NCI-H2107 treated with DMSO at 0.1 percent for 48 hours (cell line): ENCODE measurements around the gene DCUN1D2.
"Not testable (repeated sequence)": the region's sequence is repeated elsewhere in the genome, so short reads cannot be mapped to it uniquely, and the experiment has no call there.

Experiments used
- DNase-seq: peaks from one replicate; lab custom pipeline; 2025; ENCODE audit not compliant: unreplicated experiment; lab: John Stamatoyannopoulos, UW

DCUN1D2 gene

DNA sequence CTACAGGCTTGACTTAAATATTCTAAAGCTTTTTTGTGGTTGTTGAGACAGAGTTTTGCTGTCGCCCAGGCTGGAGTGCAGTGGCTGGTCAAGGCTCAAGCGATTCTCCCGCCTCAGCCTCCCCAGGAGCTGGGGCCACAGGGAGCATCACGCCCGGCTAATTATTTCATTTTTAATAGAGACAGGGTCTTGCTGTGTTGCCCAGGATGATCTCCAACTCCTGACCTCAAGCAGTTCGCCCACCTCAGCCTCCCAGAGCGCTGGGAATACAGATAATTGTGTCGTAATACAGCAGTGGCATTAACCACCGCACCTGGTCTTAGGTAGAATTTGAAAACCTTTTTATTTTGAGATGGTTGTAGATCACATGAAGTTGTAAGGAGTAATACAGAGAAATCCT, 1.5 kb upstream of the DCUN1D2 start:
- no peak for DNase-seq

DNA sequence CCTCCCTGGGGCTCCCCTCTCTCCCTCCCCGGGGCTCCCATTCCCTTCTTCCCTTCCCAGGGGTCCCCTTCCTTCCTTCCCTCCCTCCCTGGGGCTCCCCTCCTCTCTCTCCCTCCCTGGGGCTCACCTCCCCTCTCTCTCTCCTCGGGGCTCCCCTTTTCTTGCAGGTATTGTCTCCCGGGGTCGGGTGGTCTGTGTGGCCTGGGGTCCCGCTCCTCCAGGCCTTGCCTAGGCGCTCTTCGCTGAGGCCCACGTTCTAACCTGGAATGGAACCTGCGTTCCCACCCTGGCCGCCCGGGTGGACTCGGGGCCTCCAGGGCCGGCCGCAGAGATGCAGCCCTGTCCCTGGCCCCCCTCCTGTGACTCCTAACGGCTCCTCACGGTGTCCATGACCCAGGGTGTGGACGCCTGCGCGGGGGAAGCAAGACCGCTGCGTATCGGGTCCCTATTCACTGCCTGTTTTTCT, 940 bp upstream of the DCUN1D2 start:
- DNase-seq = no peak

DNA sequence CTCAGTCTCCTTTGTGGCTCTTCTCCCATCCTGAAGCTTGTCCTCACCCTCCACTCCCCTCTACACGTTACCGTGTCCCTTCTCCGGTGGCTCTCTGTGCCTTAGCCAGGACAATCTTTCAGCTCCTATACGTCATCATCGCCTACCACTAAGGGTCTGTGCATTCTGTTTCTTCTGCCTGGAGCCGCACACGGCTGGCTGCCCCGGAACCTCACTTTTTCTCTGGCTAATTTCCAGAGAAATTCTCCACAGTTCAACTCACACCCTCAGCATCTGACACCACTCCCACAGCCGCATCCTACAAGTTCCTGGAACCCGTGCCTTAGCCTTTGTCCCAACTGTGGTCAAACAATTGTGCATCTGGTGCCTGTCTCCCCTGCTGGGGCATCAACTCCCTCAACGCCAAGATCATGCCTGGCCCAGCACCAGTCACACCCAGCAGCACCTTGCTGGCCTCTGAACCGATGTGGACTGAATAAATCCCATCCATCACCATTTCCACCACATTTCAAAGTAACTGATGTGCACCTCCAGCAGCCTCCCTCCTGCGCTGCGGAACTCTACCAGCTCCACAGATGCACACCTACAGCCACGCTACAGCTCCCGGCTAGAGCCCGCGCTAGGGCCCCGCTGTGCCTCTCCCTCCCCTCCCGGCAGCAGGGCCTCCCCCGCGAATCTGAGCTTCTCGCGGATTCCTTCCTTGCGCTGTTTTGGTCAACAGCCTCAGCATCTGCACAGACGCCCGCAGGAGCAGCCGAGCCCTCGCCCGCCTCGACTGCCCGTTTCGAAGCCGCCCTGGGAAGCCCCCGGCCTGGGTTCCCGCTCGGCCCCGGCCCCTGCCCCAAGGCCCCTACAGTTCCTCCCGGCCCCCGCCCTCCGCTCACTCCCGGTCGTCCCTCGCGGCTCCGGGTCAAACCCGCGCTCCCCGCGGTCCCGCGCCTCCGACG, 689 bp downstream of the DCUN1D2 start:
- no peak for DNase-seq

DNA sequence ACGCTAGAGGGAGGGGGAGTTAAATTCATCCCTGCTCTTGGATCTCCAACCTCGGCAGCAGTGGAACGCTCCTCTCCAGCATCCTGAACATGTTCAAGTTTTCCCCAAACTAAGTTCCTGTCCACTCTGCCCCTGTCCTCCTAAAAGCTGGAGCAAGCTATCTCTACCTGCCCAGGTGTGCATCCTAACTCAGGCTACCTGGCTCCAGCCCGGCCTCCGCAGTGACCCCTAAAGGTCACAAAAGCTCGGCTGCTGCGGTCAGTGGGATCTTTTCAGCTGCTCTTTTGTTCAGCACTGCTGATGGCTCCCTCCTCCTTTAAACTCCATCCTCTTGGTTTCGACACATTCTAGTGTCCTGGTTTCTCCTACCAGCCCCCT, 1.4 kb downstream of the DCUN1D2 start:
- DNase-seq = no peak

DNA sequence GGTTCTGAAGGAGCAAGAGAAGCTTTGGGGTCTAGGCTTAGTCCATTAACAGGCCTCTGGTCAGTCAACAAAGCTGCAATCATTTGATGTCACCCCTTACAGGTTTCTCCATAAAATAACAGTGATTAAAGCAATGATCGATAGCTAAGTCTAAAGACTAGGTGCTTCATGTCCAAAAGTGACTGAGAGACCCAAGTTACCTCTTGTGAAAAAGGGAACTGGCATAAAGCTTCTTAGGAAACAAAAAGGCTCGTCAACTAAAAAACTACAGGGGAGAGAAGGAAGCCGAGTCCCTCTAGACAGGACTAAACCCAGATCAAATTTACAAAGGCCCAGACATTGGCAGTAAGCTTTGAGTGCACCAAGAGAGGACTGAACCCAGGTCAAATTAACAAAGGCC, 2.2 kb downstream of the DCUN1D2 start:
- no peak for DNase-seq

DNA sequence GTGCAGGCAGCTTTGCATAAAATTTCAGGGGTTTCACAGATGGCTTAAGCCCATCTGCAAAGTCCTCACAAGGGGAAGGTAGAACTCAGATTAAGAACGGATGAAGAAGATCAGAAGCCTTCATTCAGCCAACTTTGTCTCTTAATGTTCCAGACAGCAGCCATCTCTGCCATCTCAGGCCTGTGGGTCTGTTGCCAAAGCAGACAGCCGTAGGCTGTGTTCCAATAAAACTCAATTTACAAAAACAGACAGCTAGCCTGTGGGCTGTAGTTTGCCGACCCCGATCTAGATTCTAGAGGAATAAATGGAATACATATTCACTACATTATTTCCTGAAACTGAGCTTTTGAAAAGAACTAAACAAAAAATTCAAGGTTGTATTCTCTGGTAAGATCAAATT, 3.8 kb downstream of the DCUN1D2 start:
- no peak for DNase-seq

DNA sequence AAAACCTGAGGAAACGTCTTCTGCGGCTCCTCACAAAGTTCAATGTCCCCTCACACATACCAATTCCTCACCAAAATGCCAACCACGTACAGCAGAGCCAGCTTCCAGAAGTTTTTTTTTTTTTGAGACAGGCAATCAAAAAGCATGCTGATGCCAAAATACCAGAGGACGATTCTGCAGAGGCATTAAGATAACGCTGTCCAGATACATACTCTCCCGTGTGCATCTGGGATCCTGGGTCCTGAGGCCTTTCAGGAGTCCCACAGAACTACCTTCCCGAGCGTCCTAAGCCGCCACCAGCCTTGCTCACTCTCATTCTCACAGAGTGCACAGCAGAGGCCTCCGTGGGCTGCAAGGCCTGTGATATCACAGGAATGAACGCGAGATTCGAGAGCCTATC, 5.0 kb downstream of the DCUN1D2 start:
- no peak for DNase-seq

DNA sequence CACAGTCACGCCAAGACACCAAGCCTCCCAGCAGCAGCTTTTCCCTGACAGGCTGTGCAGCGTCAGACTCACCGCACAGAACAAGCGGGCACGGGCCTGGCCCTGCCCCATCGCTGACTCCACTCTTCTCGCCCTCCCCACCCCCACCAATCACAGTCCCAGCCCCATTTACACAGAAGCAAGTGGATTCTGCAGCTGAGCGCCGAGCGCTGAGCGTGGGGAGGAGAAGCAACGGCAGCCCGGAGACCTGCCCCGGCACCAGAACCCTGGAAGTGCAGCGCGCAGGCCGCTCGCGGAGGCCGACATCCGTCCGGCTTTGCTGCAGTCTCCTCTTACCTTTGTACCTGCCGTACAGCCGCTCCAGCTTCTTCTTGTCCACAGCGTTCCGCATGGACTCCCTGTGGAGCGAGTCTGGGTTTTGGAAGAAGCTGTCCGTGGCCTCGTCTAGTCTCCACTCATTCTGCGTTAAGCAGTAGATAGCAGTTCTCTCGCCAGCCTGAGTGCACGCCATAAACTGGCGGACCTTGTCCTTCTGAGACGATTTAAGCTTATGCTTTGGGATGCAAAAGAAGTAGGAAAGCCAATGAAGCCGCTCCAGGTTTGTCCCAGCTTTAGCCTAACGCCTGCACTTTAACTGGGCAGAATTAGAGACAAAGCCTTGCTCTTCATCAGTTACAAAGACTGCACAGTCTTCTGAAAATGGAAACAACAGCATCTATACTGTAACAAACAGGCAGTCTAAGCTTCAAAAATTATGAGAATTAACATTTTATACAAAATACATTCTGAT, 6.8 kb downstream of the DCUN1D2 start:
- no peak for DNase-seq

DNA sequence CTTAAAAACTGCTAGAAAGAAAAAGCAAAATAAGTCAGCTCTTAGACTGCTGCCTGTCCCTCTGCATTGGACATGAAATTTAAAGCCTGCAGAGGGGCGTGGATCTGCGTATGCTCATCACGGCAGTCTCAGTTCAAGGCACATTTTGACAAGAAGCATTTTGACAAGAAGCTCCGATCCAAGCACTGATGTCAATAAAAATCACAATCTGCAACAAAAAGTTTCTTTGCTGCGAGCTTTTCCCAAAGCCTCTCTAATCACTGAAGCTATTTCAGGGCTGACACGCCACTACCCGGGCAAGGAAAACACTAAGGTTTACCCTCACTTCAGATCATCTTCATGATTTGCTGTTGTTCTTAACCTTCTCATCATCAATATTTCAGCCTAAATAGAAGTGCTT, 7.4 kb downstream of the DCUN1D2 start:
- no peak for DNase-seq

DNA sequence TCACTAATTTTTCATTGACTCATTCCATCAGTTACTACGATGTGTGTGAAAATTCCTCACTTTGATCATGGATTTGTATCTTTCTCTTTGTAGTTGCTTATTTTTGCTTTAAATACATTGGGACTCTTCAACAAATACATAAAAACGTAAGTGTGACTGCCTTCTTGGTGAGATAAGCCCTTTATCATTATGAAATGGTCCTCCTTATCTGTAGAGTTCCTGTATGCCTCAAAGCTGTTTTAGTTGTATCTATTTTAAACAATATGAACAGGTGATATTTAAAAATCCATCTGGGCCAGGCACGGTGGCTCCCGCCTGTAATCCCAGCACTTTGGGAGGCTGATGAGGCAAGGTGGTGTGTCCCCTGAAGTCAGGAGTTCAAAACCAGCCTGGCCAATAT, 11.3 kb downstream of the DCUN1D2 start:
- no peak for DNase-seq

DNA sequence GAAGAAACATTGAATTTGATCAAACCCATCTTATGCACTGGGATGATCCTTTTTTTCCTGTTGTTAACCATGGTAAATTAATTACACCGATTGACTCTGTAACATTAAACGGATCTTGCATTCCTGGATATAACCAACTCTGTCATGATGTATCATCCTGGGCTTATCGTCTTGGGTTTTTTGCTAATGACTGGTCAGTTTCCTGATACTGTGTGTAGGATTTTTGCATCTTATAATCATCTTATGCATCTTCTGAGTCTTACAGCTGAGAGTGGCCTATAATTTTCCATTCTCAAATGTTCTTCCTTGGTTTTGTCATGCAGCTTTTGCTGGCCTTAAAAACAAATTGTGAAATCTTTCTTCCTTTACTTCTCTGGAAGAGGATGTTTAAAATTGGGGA, 12.8 kb downstream of the DCUN1D2 start:
- DNase-seq = no peak

DNA sequence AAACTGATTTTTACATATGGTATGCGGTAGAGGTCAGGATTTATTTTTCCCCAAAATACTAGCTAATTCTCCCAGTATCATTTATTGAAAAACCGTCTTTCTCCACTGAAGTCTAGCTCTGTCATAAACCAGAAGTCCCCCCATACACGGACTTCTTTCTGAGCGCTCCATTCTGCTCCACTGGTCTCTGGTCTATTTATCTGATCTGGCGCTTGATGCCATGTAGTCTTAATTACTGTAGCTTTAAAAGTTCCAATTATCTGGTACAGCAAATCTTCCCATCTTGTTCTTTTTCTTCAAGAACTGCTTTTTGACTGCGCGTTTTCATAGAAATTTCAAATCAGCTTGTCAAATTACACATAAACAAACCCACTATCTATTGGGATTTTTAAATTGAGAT, 13.7 kb downstream of the DCUN1D2 start:
- DNase-seq = no peak

DNA sequence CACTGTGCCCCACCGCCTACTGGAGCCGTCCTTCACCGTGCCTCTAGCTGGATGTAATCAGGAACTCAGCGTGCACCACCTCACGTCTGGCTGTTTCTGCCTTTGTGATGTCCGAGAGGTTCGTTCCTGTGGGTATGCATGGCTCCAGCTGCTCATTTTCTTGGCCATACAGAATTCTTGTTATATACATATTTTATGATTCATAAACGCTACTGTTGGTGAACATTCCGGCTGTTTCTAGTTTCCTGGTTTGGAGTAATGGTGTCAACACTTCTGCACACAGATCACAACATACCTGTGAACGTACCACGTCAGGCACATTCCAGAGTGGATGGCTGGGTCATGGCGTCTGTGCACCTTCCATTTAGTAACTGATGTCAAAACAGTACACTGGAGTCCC, 14.6 kb downstream of the DCUN1D2 start:
- no peak for DNase-seq

DNA sequence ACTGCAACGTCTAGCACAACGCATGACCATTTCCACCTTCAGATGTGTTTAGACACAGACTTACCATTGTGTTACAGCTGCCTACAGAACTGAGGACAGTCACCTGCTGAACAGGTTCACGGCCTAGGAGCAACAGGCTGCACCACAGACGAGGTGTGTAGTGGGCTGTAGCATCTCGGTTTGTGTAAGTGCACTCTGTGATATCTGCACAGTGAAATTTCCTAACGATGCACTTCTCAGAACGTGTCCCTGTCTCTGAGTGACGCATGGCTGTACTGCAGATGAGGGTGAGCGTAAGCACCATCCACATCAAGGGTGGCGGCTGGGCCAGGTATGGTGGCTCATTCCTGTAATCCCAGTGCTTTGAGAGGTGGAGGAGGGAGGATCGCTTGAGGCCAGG, 15.2 kb downstream of the DCUN1D2 start:
- no peak for DNase-seq

DNA sequence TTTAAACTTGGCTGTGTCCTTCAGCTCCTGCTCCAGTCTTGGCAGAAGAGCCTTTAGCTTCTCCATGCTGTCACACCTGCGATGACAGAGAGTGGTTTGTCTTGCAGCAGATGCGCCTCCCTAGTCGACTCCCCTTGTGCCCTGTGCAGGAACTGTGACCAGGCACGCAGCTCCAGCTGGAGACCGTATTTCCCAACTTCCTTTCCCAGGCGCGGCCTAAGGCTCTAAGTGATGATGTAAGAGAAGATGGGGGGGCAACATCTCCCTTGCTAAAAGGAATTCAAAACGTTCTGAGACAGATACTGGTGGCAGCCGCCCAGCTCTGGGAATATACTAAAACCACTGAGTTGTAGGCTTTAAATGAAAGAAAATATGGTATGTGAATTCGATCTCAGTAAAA, 16.3 kb downstream of the DCUN1D2 start:
- DNase-seq = no peak

DNA sequence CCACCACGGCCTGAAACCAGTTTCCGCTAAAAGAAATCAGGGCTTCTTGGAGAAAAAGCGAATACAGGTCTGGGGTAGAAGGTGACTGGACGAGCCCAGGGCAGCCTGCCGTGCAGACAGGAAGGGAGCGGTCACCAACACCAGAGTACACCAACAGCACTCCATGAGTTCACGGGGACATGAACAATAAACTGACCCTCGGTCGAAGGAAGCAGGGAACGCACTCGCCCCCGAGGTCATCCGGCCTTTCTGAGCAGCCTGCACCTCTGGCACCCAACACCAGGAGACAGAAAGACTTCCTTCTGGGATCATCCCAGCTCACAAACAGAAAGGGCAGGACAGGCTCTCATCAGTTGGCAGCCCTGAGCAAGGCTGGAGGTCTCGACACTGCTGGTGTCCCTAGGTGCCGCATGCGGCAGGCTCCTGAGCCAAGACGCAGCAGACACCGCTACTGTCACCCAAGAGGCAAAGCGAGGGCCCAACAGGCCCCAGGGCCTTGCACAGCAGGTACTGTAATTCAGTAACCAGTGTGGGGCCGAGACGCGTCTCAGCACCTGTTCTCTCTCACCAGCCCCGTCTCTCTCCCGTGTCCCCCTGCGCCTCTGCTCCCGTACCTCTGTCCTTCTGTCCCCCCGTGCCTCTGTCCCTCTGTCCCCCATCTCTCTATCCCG, 18.0 kb downstream of the DCUN1D2 start:
- no peak for DNase-seq

DNA sequence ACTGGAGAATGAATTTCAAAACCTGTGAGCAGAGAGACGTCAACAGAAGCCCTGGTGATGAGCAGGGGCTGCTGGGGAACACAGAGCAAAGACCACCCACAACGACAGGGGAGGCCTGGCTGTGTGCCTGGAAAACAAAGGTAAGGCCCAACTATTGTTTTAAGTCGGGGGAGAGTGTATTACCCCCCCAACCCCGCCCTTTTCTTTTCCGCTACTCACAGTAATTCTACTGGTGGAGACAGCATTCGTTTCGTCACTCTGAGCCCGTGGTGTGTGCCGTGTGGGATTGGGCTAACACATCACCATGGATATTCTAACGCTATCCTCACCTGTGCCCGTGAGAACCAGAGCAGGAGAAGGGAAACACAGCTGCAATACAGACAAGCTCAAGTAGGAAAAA, 18.7 kb downstream of the DCUN1D2 start:
- DNase-seq = no peak

DNA sequence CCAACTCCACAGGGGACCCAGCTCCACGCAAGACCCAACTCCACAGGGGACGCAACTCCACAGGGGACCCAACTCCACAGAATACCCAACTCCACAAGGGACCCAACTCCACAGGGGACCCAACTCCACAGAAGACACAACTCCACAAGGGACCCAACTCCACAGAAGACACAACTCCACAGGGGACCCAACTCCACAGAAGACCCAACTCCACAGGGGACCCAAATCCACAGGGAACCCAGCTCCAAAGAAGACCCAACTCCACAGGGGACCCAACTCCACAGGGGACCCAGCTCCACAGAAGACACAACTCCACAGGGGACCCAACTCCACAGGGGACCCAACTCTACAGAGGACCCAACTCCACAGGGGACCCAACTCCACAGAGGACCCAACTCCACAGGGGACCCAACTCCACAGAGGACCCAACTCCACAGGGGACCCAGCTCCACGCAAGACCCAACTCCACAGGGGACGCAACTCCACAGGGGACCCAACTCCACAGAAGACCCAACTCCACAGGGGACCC, 19.8 kb downstream of the DCUN1D2 start:
- DNase-seq = not testable (repeated sequence)

DNA sequence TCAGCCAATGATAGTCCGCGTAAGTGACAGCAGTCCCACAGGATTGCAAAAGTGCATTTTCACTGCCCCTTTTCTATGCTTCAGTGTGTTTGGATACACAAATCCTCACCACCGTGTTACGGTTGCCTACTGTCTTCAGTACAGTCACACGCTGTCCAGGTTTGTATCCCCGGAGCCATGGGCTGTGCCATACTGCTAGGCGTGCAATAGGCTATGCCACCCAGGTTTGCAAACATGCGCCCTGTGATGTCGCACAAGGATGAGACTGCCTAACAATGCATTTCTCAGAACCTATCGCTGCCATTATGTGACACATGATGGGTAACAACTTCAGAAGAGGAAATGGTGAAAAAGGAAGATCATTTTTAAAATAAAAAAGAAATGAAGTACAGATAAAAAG, 20.4 kb downstream of the DCUN1D2 start:
- no peak for DNase-seq

DNA sequence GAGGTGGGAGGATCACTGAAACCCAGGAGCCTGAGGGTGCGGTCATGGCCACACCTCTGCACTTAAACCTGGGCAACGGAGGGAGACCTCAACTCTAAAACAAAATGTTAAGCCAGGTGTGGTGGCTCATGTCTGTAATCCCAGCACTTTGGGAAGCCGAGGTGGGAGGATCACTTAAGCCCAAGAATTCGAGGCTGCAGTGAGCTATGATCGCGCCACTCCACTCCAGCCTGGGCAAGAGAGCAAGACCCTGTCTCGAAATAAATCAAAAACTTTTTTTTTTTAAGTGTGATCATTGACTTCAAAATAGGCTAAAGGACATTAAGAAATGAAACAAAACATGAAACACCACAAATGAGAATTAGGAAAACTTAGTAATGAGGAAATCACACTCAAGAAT, 20.9 kb downstream of the DCUN1D2 start:
- no peak for DNase-seq

DNA sequence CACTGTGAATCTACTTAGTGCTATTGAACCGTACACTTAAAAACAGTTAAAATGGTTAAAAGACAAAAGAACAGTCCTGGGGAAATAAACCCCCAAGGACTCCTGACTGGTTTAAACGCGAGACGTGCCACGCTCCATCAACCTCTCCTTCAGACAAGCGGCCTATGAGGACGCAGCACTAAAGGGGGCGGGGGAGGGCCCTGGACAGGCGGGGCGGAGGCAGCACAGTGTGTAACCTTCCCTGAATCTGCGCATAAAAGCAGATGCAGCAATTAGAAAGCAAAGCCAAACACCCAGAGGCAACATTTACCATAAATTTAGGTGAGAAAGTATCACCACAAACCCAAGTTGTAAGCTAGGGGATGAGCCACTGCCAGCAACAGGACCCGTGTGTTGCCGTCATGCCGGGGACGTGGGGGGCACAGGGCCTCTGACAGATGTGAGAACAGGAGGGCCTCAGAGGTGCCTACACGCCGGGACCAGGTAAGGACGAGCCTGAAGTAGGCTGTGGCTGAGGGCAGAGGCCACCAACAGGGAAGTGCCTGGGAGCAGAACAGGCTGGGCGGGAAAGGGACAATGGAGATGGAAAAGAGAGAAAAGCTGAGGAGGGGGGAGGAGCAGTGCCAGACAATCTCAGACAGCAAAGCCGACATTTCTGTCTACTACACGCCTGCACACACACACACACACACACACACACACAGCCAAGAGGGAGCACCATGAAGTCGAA, 21.9 kb downstream of the DCUN1D2 start:
- peak; percentile 69 for DNase-seq
